ENCODE results near the gene ANO4. TPM values are rescaled to one million over a fixed set of nuclear protein-coding genes. Genes with fewer than 3 reads are reported as not detected.

The ANO4 gene
- total and polyA plus RNA-seq, 2 of the 8 experiments (the other 6 are each of a cell fraction or from before 2014, with no cell fraction given) = 1.1 to 3.4 TPM

DNA sequence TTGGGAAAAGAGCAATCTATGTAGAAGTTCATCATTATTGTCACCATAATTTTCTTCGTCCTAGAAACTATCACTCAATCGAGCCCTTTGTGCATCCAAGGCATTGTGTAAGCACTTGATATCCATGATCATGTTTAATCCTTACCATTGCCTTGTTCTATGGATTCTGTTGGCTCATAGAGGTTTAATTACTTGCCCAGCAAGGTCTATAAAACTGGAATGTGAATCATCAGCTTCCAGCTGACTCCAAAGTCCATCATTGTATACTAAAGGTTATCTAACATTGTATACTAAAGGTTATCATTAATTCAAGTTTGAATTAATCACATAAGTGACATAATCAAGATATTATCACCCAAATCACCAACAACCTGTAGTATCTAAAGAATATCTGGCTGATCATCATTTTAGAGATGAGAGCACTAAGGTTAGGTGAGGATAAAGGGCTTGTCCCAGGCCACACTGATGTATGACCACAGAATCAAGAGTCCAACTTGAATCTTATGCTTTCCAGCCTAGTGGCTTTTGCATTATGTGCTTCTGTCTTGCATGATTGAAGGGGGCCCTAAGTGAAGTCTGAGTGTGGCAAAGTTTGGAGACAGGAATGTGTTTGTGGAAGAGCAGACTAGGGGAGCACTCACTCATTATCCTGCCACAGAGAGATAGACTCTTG lies 188.1 kb downstream of the ANO4 start (continued):
- TF ChIP-seq SIRT6 (IDR thresholded peaks at IDR 0.05; ENCODE audit: low read length) = no peak
- TF ChIP-seq NRF1 (IDR thresholded peaks at IDR 0.05; ENCODE audit: low read depth, low read length) = no peak
- no peak for TF ChIP-seq ZNF274 (IDR thresholded peaks at IDR 0.05; ENCODE audit: borderline replicate concordance, extremely low read depth, low read length)
